Neural cell (in vitro differentiated cells): ENCODE results near the gene PTPRN2.

ENCODE experiments used
- EP300 ChIP-seq: fragments of 450-650 bp; conservative IDR thresholded peaks from 2 replicates; pipeline ENCODE4 v1.6.1; 2014; ENCODE audit warnings: antibody characterized with exemption, mild to moderate bottlenecking, moderate library complexity; ENCODE audit not compliant: poor library complexity, severe bottlenecking
- EZH2 ChIP-seq: fragments of 200-600, 300-800 bp; shearing (Covaris generic), sonication (generic); IDR thresholded peaks from 2 replicates; pipeline ENCODE4 v1.6.1; 2014; ENCODE audit warnings: antibody characterized with exemption, low read length, borderline replicate concordance, mild to moderate bottlenecking; ENCODE audit not compliant: insufficient read depth, poor library complexity, severe bottlenecking
- POLR2AphosphoS5 ChIP-seq: IDR thresholded peaks from 2 replicates; pipeline ENCODE4 v1.6.1; 2012
- SMC3 ChIP-seq: fragments of 450-650 bp; conservative IDR thresholded peaks from 2 replicates; pipeline ENCODE4 v1.6.1; 2014; ENCODE audit warnings: antibody characterized with exemption, mild to moderate bottlenecking, moderate library complexity; ENCODE audit not compliant: poor library complexity
- TAF1 ChIP-seq: IDR thresholded peaks from 2 replicates; pipeline ENCODE4 v1.6.1; 2012; ENCODE audit warnings: low read depth
- TF ChIP-seq, protein P1 (sequence below): fragments of 450-650 bp; IDR thresholded peaks from 2 replicates; pipeline ENCODE4 v1.5.1; 2014; ENCODE audit warnings: antibody characterized with exemption, mild to moderate bottlenecking, moderate library complexity; ENCODE audit not compliant: poor library complexity, severe bottlenecking

DNA sequence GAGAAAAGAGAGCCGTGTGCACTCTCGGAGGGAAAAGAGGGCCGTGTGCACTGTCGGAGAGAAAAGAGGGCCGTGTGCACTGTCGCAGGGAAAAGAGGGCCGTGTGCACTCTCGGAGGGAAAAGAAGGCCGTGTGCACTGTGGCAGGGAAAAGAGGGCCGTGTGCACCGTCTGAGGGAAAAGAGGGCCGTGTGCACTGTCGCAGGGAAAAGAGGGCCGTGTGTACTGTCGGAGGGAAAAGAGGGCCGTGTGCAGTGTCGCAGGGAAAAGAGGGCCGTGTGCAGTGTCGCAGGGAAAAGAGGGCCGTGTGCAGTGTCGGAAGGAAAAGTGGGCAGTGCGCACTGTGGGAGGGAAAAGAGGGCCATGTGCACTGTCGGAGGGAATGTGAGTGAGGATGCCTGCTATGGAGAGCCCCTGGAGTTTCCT, 1062.1 kb downstream of the PTPRN2 start:
- TF ChIP-seq TAF1 (no peak), POLR2AphosphoS5 (no peak), EZH2 (no peak), SMC3 (no peak), EP300 (no peak)
- TF ChIP-seq, protein P1, sequence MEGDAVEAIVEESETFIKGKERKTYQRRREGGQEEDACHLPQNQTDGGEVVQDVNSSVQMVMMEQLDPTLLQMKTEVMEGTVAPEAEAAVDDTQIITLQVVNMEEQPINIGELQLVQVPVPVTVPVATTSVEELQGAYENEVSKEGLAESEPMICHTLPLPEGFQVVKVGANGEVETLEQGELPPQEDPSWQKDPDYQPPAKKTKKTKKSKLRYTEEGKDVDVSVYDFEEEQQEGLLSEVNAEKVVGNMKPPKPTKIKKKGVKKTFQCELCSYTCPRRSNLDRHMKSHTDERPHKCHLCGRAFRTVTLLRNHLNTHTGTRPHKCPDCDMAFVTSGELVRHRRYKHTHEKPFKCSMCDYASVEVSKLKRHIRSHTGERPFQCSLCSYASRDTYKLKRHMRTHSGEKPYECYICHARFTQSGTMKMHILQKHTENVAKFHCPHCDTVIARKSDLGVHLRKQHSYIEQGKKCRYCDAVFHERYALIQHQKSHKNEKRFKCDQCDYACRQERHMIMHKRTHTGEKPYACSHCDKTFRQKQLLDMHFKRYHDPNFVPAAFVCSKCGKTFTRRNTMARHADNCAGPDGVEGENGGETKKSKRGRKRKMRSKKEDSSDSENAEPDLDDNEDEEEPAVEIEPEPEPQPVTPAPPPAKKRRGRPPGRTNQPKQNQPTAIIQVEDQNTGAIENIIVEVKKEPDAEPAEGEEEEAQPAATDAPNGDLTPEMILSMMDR, result no peak
